DOHH2 (cell line): Measurements from ENCODE around the gene MMD.

ENCODE experiments used
- H3F3A ChIP-seq: fragments of 200-600 bp; sonication (generic), shearing (Covaris generic); 2 replicates; pipeline ENCODE4 v1.6.0; 2016; ENCODE audit warnings: antibody characterized with exemption, mild to moderate bottlenecking; ENCODE audit not compliant: control insufficient read depth, insufficient read depth
- H3K27ac ChIP-seq: fragments of 200-600 bp; sonication (generic); 2 replicates; pipeline ENCODE4 v1.5.1; 2014; ENCODE audit warnings: low read depth, mild to moderate bottlenecking, low read length, moderate library complexity
- H3K27me3 ChIP-seq: fragments of 200-600 bp; sonication (generic); 2 replicates; pipeline ENCODE4 v1.6.1; 2014; ENCODE audit warnings: mild to moderate bottlenecking, low read length, mixed read lengths; ENCODE audit not compliant: control insufficient read depth
- H3K36me3 ChIP-seq: fragments of 200-600 bp; sonication (generic); 2 replicates; pipeline ENCODE4 v1.6.1; 2014; ENCODE audit warnings: mild to moderate bottlenecking, low read length, moderate library complexity, mixed read lengths; ENCODE audit not compliant: control insufficient read depth
- H3K4me1 ChIP-seq: fragments of 200-600 bp; sonication (generic); 2 replicates; pipeline ENCODE4 v1.6.1; 2014; ENCODE audit warnings: mild to moderate bottlenecking, low read length, mixed read lengths; ENCODE audit not compliant: control insufficient read depth
- H3K4me2 ChIP-seq: fragments of 200-600 bp; sonication (generic); 2 replicates; pipeline ENCODE4 v1.6.0; 2014; ENCODE audit warnings: mild to moderate bottlenecking, low read length, moderate library complexity
- H3K4me3 ChIP-seq: fragments of 200-600 bp; sonication (generic); 2 replicates; pipeline ENCODE4 v1.5.1; 2014; ENCODE audit warnings: mild to moderate bottlenecking, low read length, mixed read lengths
- H3K79me2 ChIP-seq: fragments of 200-600 bp; sonication (generic); 2 replicates; pipeline ENCODE4 v1.6.1; 2014; ENCODE audit warnings: mild to moderate bottlenecking, low read length, mixed read lengths; ENCODE audit not compliant: control insufficient read depth
- H3K9me2 ChIP-seq: fragments of 200-600 bp; sonication (generic); replicated peaks from 2 replicates; pipeline ENCODE4 v1.6.1; 2014; ENCODE audit warnings: mild to moderate bottlenecking, low read length, mixed read lengths; ENCODE audit not compliant: control insufficient read depth
- H3K9me3 ChIP-seq: fragments of 200-600 bp; sonication (generic); 2 replicates; pipeline ENCODE4 v1.6.1; 2014; ENCODE audit warnings: antibody characterized with exemption, low read length, mixed read lengths; ENCODE audit not compliant: control insufficient read depth, insufficient read depth
- H4K20me1 ChIP-seq: fragments of 200-600 bp; sonication (generic); 2 replicates; pipeline ENCODE4 v1.6.0; 2014; ENCODE audit warnings: low read depth, mild to moderate bottlenecking, antibody characterized with exemption, low read length, moderate library complexity; ENCODE audit not compliant: control insufficient read depth, insufficient read depth
- CTCF ChIP-seq: fragments of 200-600 bp; sonication (generic); IDR thresholded peaks from one replicate; pipeline ENCODE4 v1.5.1; 2014; ENCODE audit warnings: antibody characterized with exemption, mild to moderate bottlenecking, low read depth, low read length; ENCODE audit not compliant: poor library complexity, severe bottlenecking
- EZH2phosphoT487 ChIP-seq: fragments of 200-600 bp; sonication (generic); IDR thresholded peaks from 2 replicates; pipeline ENCODE4 v1.6.1; 2017; ENCODE audit warnings: borderline replicate concordance, mild to moderate bottlenecking, antibody characterized with exemption, low read length, moderate library complexity, mixed read lengths

The MMD gene

GRCh38 chr17:55388842-55389241 lies 32.8 kb downstream of the MMD start:
- TF ChIP-seq EZH2phosphoT487 (no peak), CTCF (no peak)
- Histone ChIP-seq H3K9me3 (no peaks in the 10 kb centered on the region), H3K9me2 (no peaks in the 10 kb centered on the region), H3K27ac (no peak overlapping the region), H3K4me1 (no peaks in the 10 kb centered on the region), H4K20me1 (no peaks in the 10 kb centered on the region), H3K4me2 (no peak overlapping the region), H3K36me3 (peaks cover 4% of the 10 kb centered on the region; the same call in 1 of the 2 replicates), H3F3A (0 out of 2 replicates have a peak, but pooled peaks cover 2% of the 10 kb centered on the region), H3K27me3 (no peaks in the 10 kb centered on the region), H3K79me2 (no peaks in the 10 kb centered on the region), H3K4me3 (no peak overlapping the region)

- no peaks in the 10 kb centered on the region for H3K4me1 ChIP-seq
- H3K27ac ChIP-seq, result no peak overlapping the region
- H3K36me3 ChIP-seq, result no peaks in the 10 kb centered on the region
- H3K27me3 ChIP-seq, result no peaks in the 10 kb centered on the region
- 0 out of 2 replicates have a peak, but pooled peaks cover 2% of the 10 kb centered on the region for H3F3A ChIP-seq
- TF ChIP-seq CTCF (no peak), EZH2phosphoT487 (no peak)
- no peaks in the 10 kb centered on the region for H3K79me2 ChIP-seq
- H3K9me2 ChIP-seq, result no peaks in the 10 kb centered on the region
- no peaks in the 10 kb centered on the region for H3K9me3 ChIP-seq
- no peaks in the 10 kb centered on the region for H4K20me1 ChIP-seq
- no peak overlapping the region for H3K4me3 ChIP-seq
- no peak overlapping the region for H3K4me2 ChIP-seq
These were observed 34.8 kb downstream of the MMD start for GRCh38 chr17:55386796-55387332.

- no peaks in the 10 kb centered on the region for H3K4me1 ChIP-seq
- H3K27me3 ChIP-seq, result no peaks in the 10 kb centered on the region
- no peaks in the 10 kb centered on the region for H4K20me1 ChIP-seq
- no peaks in the 10 kb centered on the region for H3K9me3 ChIP-seq
- H3K9me2 ChIP-seq, result no peaks in the 10 kb centered on the region
- no peaks in the 10 kb centered on the region for H3K79me2 ChIP-seq
- no peak for TF ChIP-seq EZH2phosphoT487
- TF ChIP-seq CTCF, result no peak
- no peaks in the 10 kb centered on the region for H3F3A ChIP-seq
- H3K27ac ChIP-seq, result no peak overlapping the region
- no peaks in the 10 kb centered on the region for H3K36me3 ChIP-seq
- H3K4me2 ChIP-seq, result no peak overlapping the region
- no peak overlapping the region for H3K4me3 ChIP-seq
These were observed 36.9 kb downstream of the MMD start for GRCh38 chr17:55384643-55385232.
